H1 (cell line): ENCODE data around the gene DBX2. TPM values are rescaled to one million over a fixed set of nuclear protein-coding genes. Genes with fewer than 3 reads are reported as not detected.

Experiments
- CTCF ChIA-PET: fragments of 300-600 bp; sonication (Branson Sonifier 250); formaldehyde crosslinking; loops from one replicate; lab custom pipeline; 2021; ENCODE audit not compliant: partially characterized antibody; lab: Charles Lee
- POLR2A ChIA-PET: fragments of 300-600 bp; sonication (Branson Sonifier 250); formaldehyde crosslinking; loops from one replicate; lab custom pipeline; 2021; ENCODE audit warnings: inconsistent platforms; ENCODE audit not compliant: partially characterized antibody; lab: Charles Lee
- DNase-seq, 2 experiments: peaks; one replicate each; pipeline versions ENCODE4 v3.0.0 to v3.0.0-alpha.2; 2010 to 2022; ENCODE audit warnings: low spot score in 2 of 2, low read depth in 1 of 2, mixed read lengths in 1 of 2
- FAIRE-seq: peaks from 2 replicates; lab custom pipeline; 2011; peaks lifted over from hg19 to GRCh38; lab: Jason Lieb, UNC
- H2AFZ ChIP-seq: 2 replicates; pipeline ENCODE4 v1.8.1; 2012; ENCODE audit warnings: low read length, inconsistent platforms
- H2AK5ac ChIP-seq: 2 replicates; pipeline ENCODE4 v1.6.1; 2013; ENCODE audit warnings: low read depth, low read length
- H2BK120ac ChIP-seq: replicated peaks from 2 replicates; pipeline ENCODE3; 2013; ENCODE audit warnings: low read depth, low read length, inconsistent platforms
- H2BK12ac ChIP-seq: 2 replicates; pipeline ENCODE4 v1.6.1; 2013; ENCODE audit warnings: low read depth, low read length
- H2BK15ac ChIP-seq: 2 replicates; pipeline ENCODE4 v1.6.1; 2013; ENCODE audit warnings: low read length
- H2BK20ac ChIP-seq: 2 replicates; pipeline ENCODE4 v1.6.1; 2013; ENCODE audit warnings: low read length
- H2BK5ac ChIP-seq: 2 replicates; pipeline ENCODE4 v1.6.1; 2013; ENCODE audit warnings: low read depth, low read length
- H3K14ac ChIP-seq: 2 replicates; pipeline ENCODE4 v1.6.1; 2013; ENCODE audit warnings: inconsistent platforms; ENCODE audit not compliant: insufficient read length
- H3K18ac ChIP-seq: 2 replicates; pipeline ENCODE4 v1.6.1; 2013; ENCODE audit warnings: low read length; ENCODE audit errors: extremely low read depth
- H3K23ac ChIP-seq: 2 replicates; pipeline ENCODE4 v1.6.1; 2013; ENCODE audit warnings: inconsistent platforms; ENCODE audit not compliant: insufficient read length
- H3K23me2 ChIP-seq: 2 replicates; pipeline ENCODE4 v1.6.1; 2013; ENCODE audit warnings: low read depth, low read length
- H3K27ac ChIP-seq: 2 replicates; pipeline ENCODE4 v1.6.1; 2011; ENCODE audit warnings: low read depth, low read length, inconsistent platforms
- H3K27me3 ChIP-seq, 4 experiments: replicated peaks in 1 of 4; 1 replicate in 1 of 4; 2 replicates in 3 of 4; pipeline versions ENCODE4 v1.6.1 to v1.8.1; 2011 to 2013; ENCODE audit warnings: low read length in 3 of 4, mild to moderate bottlenecking in 3 of 4, inconsistent platforms in 2 of 4, mixed read lengths in 2 of 4, moderate library complexity in 1 of 4; ENCODE audit not compliant: control insufficient read depth in 3 of 4, insufficient read depth in 3 of 4; ENCODE audit errors: extremely low read depth in 1 of 4
- H3K36me3 ChIP-seq, 4 experiments: 2 replicates each; pipeline versions ENCODE4 v1.6.1 to v1.8.1; 2011 to 2013; ENCODE audit warnings: mild to moderate bottlenecking in 4 of 4, low read length in 3 of 4, moderate library complexity in 2 of 4, control low read depth in 1 of 4, inconsistent platforms in 1 of 4; ENCODE audit not compliant: insufficient read depth in 4 of 4, control insufficient read depth in 2 of 4
- H3K4ac ChIP-seq: replicated peaks from 2 replicates; pipeline ENCODE3; 2013; ENCODE audit warnings: low read length, low read depth, mixed read lengths, inconsistent platforms; ENCODE audit not compliant: insufficient read length
- H3K4me1 ChIP-seq, 4 experiments: replicated peaks in 1 of 4; 1 replicate in 1 of 4; 2 replicates in 3 of 4; pipeline versions ENCODE4 v1.6.1 to v1.8.1; 2011 to 2013; ENCODE audit warnings: low read length in 3 of 4, inconsistent platforms in 2 of 4, mixed read lengths in 1 of 4; ENCODE audit not compliant: insufficient read depth in 4 of 4, control insufficient read depth in 3 of 4
- H3K4me2 ChIP-seq, 2 experiments: 2 replicates each; pipeline versions ENCODE4 v1.6.1 to v1.8.1; 2011 to 2013; ENCODE audit warnings: low read depth in 2 of 2, low read length in 2 of 2, control low read depth in 1 of 2, inconsistent platforms in 1 of 2, mild to moderate bottlenecking in 1 of 2; ENCODE audit not compliant: insufficient read depth in 1 of 2
- H3K4me3 ChIP-seq, 4 experiments: fragments of 200-600, 300-600 bp in 1 of 4; sonication (generic), shearing (Covaris generic), sonication (Bioruptor Twin) in 1 of 4; 2 replicates each; pipeline versions ENCODE4 v1.5.1 to v1.8.1; 2011 to 2016; ENCODE audit warnings: low read length in 4 of 4, low read depth in 3 of 4, control low read depth in 2 of 4, inconsistent platforms in 2 of 4, mild to moderate bottlenecking in 2 of 4, mixed read lengths in 1 of 4, moderate library complexity in 1 of 4; ENCODE audit not compliant: insufficient read depth in 2 of 4; ENCODE audit errors: extremely low read depth in 1 of 4
- H3K56ac ChIP-seq: replicated peaks from 2 replicates; pipeline ENCODE3; 2013; ENCODE audit warnings: low read depth, mild to moderate bottlenecking, mixed read lengths, low read length, inconsistent platforms; ENCODE audit not compliant: insufficient read length
- H3K79me1 ChIP-seq: 2 replicates; pipeline ENCODE4 v1.6.1; 2013; ENCODE audit warnings: low read depth, low read length, control low read depth
- H3K79me2 ChIP-seq, 2 experiments: 2 replicates each; pipeline versions ENCODE4 v1.6.1 to v1.8.1; 2012 to 2013; ENCODE audit warnings: low read length in 2 of 2, mild to moderate bottlenecking in 2 of 2, inconsistent platforms in 1 of 2; ENCODE audit not compliant: insufficient read depth in 2 of 2, control insufficient read depth in 1 of 2
- H3K9ac ChIP-seq, 4 experiments: replicated peaks in 1 of 4; 1 replicate in 1 of 4; 2 replicates in 3 of 4; pipeline versions ENCODE4 v1.6.1 to v1.8.1; 2011 to 2013; ENCODE audit warnings: low read depth in 3 of 4, low read length in 3 of 4, control low read depth in 2 of 4, mild to moderate bottlenecking in 2 of 4, moderate library complexity in 2 of 4, inconsistent platforms in 1 of 4; ENCODE audit errors: extremely low read depth in 1 of 4
- H3K9me3 ChIP-seq, 2 experiments: 2 replicates each; pipeline versions ENCODE4 v1.6.1 to v1.8.1; 2012 to 2013; ENCODE audit warnings: mild to moderate bottlenecking in 2 of 2, moderate library complexity in 2 of 2, control low read depth in 1 of 2, inconsistent platforms in 1 of 2, low read depth in 1 of 2, low read length in 1 of 2, mixed read lengths in 1 of 2; ENCODE audit not compliant: insufficient read depth in 2 of 2
- H4K20me1 ChIP-seq, 2 experiments: replicated peaks in 1 of 2; 2 replicates each; pipeline versions ENCODE3 to v1.8.1; 2011 to 2013; ENCODE audit warnings: inconsistent platforms in 2 of 2, low read length in 2 of 2, mild to moderate bottlenecking in 1 of 2; ENCODE audit not compliant: insufficient read depth in 2 of 2, control insufficient read depth in 1 of 2
- H4K5ac ChIP-seq: 2 replicates; pipeline ENCODE4 v1.6.1; 2013; ENCODE audit warnings: low read length, low read depth, mixed read lengths, inconsistent platforms; ENCODE audit not compliant: insufficient read length
- H4K8ac ChIP-seq: 2 replicates; pipeline ENCODE4 v1.8.0; 2013; ENCODE audit warnings: mild to moderate bottlenecking, moderate library complexity, low read length, inconsistent platforms; ENCODE audit not compliant: insufficient read depth; ENCODE audit errors: extremely low read depth
- H4K91ac ChIP-seq: replicated peaks from 2 replicates; pipeline ENCODE3; 2013; ENCODE audit warnings: low read length, mixed read lengths, inconsistent platforms; ENCODE audit not compliant: insufficient read length
- BCL11A ChIP-seq, 2 experiments: IDR thresholded peaks; one replicate each; pipeline ENCODE4 v1.6.1; 2011; ENCODE audit warnings: low read depth in 2 of 2, low read length in 2 of 2, mild to moderate bottlenecking in 2 of 2
- KDM1A ChIP-seq: fragments of 200-600, 300-600 bp; sonication (generic); IDR thresholded peaks from 2 replicates; pipeline ENCODE4 v1.7.1; 2016; ENCODE audit warnings: mild to moderate bottlenecking, low read length, borderline replicate concordance
- PHF8 ChIP-seq: fragments of 200-600 bp; sonication (generic); conservative IDR thresholded peaks from 2 replicates; pipeline ENCODE4 v1.7.1; 2012; ENCODE audit warnings: low read depth, mild to moderate bottlenecking, inconsistent platforms, low read length, moderate library complexity
- POLR2AphosphoS5 ChIP-seq: IDR thresholded peaks from 2 replicates; pipeline ENCODE4 v1.6.1; 2011; ENCODE audit warnings: low read depth, low read length
- RFX5 ChIP-seq: IDR thresholded peaks from 2 replicates; pipeline ENCODE4 v1.6.1; 2011; ENCODE audit warnings: low read depth, low read length, improper control_type of control experiment, borderline replicate concordance
- SIN3A ChIP-seq, 2 experiments: IDR thresholded peaks in 1 of 2; conservative IDR thresholded peaks in 1 of 2; 2 replicates each; pipeline ENCODE4 v1.6.1; 2011 to 2012; ENCODE audit warnings: low read length in 2 of 2, improper control_type of control experiment in 1 of 2, low read depth in 1 of 2, mild to moderate bottlenecking in 1 of 2
- SIX5 ChIP-seq: IDR thresholded peaks from 2 replicates; pipeline ENCODE4 v1.6.1; 2011; ENCODE audit warnings: mild to moderate bottlenecking, low read depth, low read length
- SP2 ChIP-seq: IDR thresholded peaks from 2 replicates; pipeline ENCODE4 v1.6.1; 2012; ENCODE audit warnings: mild to moderate bottlenecking, low read length, inconsistent platforms
- WGBS, 2 experiments: shearing (Covaris generic) in 1 of 2; methylation state at CpG; one replicate each; pipeline versions ENCODE4 v1.1.6 to v1.1.7; 2013 to 2015; ENCODE audit warnings: low lambda C conversion rate in 2 of 2, mixed read lengths in 2 of 2, inconsistent platforms in 1 of 2, low coverage in 1 of 2, missing lambda C conversion rate in 1 of 2; ENCODE audit not compliant: insufficient replicate concordance in 2 of 2, insufficient coverage in 1 of 2, insufficient read length in 1 of 2; ENCODE audit errors: extremely low coverage in 1 of 2, missing lambda C conversion rate in 1 of 2; 5-methylcytosine and 5-hydroxymethylcytosine counted together
- polyA plus RNA-seq, 7 experiments: library from polyadenylated mRNA; depleted of rRNA in 3 of 7; stranded (reverse) in 5 of 7; unstranded in 2 of 7; fragments of >200 nt in 5 of 7; fragments of 200-250 nt in 2 of 7; gene quantifications; 1 replicate in 5 of 7; 2 replicates in 1 of 7; 4 replicates in 1 of 7; pipeline versions ENCODE4 v1.2.1 to v1.2.3, GENCODE V29; 2011 to 2013; ENCODE audit warnings: missing spikeins in 2 of 7, mixed read lengths in 2 of 7
- total RNA-seq: library from RNA; stranded (reverse); fragmentation: NEBNext Ultra II Directional; extraction: Animal tissue kit (Norgen Biotek cat#: 25700); gene quantifications from 2 replicates; pipeline ENCODE4 v1.2.1, GENCODE V29; 2021

The DBX2 gene
- total and polyA plus RNA-seq, 2 of the 8 experiments (the other 6 are each of a cell fraction or from before 2014, with no cell fraction given): 0.06 TPM; not detected in 1

- H4K91ac ChIP-seq: no peak overlapping the region
- no peak overlapping the region for H2BK20ac ChIP-seq
- TF ChIP-seq SIN3A (conservative IDR thresholded peaks at IDR 0.05 in 1 of 2, IDR thresholded peaks at IDR 0.05 in 1 of 2; ENCODE audit: low read depth in 1 of 2, low read length in 2 of 2): no peak
- no peak for TF ChIP-seq SIX5
- TF ChIP-seq KDM1A: no peak
- TF ChIP-seq SP2: no peak
- TF ChIP-seq POLR2AphosphoS5: no peak
- no peak for TF ChIP-seq BCL11A (IDR thresholded peaks at IDR 0.05; ENCODE audit: low read depth in 2 of 2, low read length in 2 of 2)
- TF ChIP-seq PHF8: no peak
- no peak for TF ChIP-seq RFX5
- no peak overlapping the region for H2AK5ac ChIP-seq
- no peaks in the 10 kb centered on the region for H4K20me1 ChIP-seq
- no peak overlapping the region for H2BK5ac ChIP-seq
- H3K27me3 ChIP-seq: no peaks in the 10 kb centered on the region
- H3K4me3 ChIP-seq: no peak overlapping the region
- 93% methylated on average over 3 of the region's 3 CpGs; no CpG with 5 or more reads in 1 of the 2 experiments for WGBS, 2 experiments
- H3K79me1 ChIP-seq: no peaks in the 10 kb centered on the region
- no peaks in the 10 kb centered on the region for H3K79me2 ChIP-seq
- no peak overlapping the region for H3K56ac ChIP-seq
- no peak overlapping the region for H3K27ac ChIP-seq
- no peak overlapping the region for H4K5ac ChIP-seq
- no peaks in the 10 kb centered on the region for H3K36me3 ChIP-seq
- CTCF ChIA-PET: interaction anchor here (0.6 to 2.1 kb wide), 5 partner anchors 11 to 122 kb away, joined by 3 to 8 read pairs (median 4); no protein-coding TSS in a partner anchor
- H3K14ac ChIP-seq: no peak overlapping the region
- no peak overlapping the region for H2BK120ac ChIP-seq
- no peak overlapping the region for H3K23ac ChIP-seq
- no peak overlapping the region for H2BK15ac ChIP-seq
- no peak overlapping the region for H3K4me2 ChIP-seq
- POLR2A ChIA-PET: no interaction called here
- no peaks in the 10 kb centered on the region for H3K9me3 ChIP-seq
- no peak overlapping the region for H2BK12ac ChIP-seq
- no peak for FAIRE-seq
- no peaks in the 10 kb centered on the region for H3K23me2 ChIP-seq
- H4K8ac ChIP-seq: no peak overlapping the region
- H3K4ac ChIP-seq: no peak overlapping the region
- H2AFZ ChIP-seq: no peak overlapping the region
- DNase-seq: no peak
- no peak overlapping the region for H3K9ac ChIP-seq
- H3K4me1 ChIP-seq: no peaks in the 10 kb centered on the region
- no peak overlapping the region for H3K18ac ChIP-seq
Observed at GRCh38 chr12:45012749-45013148, 38.1 kb downstream of the DBX2 start.
